OCI-LY1 (cell line): ENCODE data around the gene RCC1.
"Not testable (repeated sequence)": the region's sequence is repeated elsewhere in the genome, so short reads cannot be mapped to it uniquely, and the experiment has no call there.

Source experiments
- EZH2 ChIP-seq: fragments of 200-600 bp; sonication (generic), shearing (Covaris generic); IDR thresholded peaks from 2 replicates; pipeline ENCODE4 v1.8.0; 2017; ENCODE audit warnings: borderline replicate concordance, mixed run types, mild to moderate bottlenecking, antibody characterized with exemption, low read length, moderate library complexity, mixed read lengths
- TF ChIP-seq, protein P1 (sequence below): fragments of 200-600 bp; sonication (generic), shearing (Covaris generic); IDR thresholded peaks from 2 replicates; pipeline ENCODE4 v1.5.1; 2017; ENCODE audit warnings: mild to moderate bottlenecking, antibody characterized with exemption, low read length, moderate library complexity, mixed read lengths

DNA sequence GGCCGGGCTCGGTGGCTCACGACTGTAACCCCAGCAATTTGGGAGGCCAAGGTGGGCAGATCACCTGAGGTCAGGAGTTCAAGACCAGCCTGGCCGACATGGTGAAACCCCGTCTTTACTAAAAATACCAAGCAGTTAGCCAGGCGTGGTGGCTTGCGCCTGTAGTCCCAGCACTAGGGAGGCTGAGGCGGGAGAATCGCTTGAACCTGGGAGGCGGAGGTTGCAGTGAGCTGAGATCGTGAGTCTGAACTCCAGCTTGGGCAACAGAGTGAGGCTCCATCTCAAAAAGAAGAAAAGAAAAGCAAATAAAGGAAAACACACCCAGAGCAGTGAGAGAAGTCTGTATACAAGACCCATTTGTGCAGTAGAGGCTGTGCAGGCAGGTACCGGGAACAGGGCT is 15.0 kb downstream of the RCC1 start:
- not testable (repeated sequence) for TF ChIP-seq EZH2
- TF ChIP-seq, protein P1, sequence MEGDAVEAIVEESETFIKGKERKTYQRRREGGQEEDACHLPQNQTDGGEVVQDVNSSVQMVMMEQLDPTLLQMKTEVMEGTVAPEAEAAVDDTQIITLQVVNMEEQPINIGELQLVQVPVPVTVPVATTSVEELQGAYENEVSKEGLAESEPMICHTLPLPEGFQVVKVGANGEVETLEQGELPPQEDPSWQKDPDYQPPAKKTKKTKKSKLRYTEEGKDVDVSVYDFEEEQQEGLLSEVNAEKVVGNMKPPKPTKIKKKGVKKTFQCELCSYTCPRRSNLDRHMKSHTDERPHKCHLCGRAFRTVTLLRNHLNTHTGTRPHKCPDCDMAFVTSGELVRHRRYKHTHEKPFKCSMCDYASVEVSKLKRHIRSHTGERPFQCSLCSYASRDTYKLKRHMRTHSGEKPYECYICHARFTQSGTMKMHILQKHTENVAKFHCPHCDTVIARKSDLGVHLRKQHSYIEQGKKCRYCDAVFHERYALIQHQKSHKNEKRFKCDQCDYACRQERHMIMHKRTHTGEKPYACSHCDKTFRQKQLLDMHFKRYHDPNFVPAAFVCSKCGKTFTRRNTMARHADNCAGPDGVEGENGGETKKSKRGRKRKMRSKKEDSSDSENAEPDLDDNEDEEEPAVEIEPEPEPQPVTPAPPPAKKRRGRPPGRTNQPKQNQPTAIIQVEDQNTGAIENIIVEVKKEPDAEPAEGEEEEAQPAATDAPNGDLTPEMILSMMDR = not testable (repeated sequence)
